GM19397 (cell line): Measurements from ENCODE around the gene ARHGAP15.
A peak's percentile ranks its signal among the peaks of the same experiment; 100 is the strongest.

Experiments used
- ATAC-seq: cut with Tn5 transposase; IDR thresholded peaks from one replicate; pipeline ENCODE4 v1.9.1; 2021; ENCODE audit warnings: mild to moderate bottlenecking, moderate library complexity; ENCODE audit not compliant: unreplicated experiment

The ARHGAP15 gene

DNA sequence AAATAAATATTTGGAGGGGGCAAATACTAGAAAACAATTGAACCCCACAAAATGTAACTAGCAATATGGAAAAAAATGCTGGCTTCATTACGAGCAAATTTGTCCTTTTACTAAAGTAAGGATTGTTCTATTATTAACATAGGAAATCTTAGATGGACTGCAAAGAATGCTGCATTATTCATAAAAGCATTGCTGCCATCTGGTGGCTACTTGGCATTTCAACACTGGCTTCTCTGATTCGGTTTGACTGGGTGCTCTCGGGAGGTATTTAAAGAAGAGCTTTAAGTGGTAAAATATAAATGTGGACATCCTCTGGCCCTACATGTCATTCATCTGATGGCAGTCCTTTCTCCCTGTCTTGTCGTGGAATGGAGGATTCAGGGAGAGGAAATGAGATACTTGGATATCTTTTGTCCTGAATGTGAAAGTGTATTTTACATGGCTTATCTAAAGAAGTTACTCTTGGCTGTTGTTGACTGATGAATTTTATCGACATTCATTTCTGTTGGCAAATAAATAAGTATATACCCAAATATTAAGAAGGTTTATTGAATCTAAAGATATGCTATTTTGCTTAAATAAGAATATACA is 130.2 kb downstream of the ARHGAP15 start:
- ATAC-seq = peak; percentile 40

GRCh38 chr2:143261986-143262385 is 132.8 kb downstream of the ARHGAP15 start:
- ATAC-seq = peak; percentile 72

DNA sequence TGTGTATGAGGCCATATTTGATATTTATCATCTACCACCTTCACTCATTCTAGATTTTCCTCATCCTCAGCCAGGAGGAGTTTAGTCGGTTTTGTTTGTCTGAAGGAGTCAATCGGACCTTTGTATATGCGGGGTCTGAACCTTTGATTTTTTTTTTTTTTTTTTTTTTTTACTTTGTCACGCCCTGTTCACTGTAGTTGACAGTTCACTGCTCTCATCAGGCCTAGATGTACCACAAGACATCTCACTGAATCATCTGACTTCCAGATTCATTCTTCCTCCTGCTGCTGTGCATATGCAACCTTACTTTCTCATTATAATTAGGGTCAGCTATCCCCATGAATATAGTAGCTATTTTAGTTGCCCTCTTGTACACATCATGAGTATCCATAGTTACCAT is 133.2 kb downstream of the ARHGAP15 start:
- ATAC-seq = no peak

- no peak for ATAC-seq
These were observed 133.9 kb downstream of the ARHGAP15 start for GRCh38 chr2:143263066-143263625.

GRCh38 chr2:143264851-143265250 is 135.6 kb downstream of the ARHGAP15 start:
- no peak for ATAC-seq

DNA sequence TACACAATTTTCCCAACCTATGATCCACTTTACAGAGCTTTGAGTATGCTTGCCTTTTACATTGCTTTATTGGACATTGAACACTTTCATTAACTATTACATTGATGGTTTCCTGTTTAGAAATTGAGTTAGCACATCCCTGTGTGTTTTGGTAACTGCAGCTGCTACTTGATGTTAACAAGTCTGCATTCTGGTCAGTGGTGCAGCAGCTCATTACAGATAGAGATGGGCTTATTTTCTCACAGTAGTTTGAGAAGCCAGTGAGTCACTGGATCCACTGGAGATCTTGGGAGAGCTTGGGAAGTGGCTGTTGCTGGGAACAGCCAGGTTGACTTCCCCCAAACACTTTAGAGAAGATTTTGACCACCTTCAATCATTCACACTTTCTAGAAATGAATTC is 150.5 kb downstream of the ARHGAP15 start:
- ATAC-seq = no peak

- ATAC-seq = no peak
These were observed 151.0 kb downstream of the ARHGAP15 start for GRCh38 chr2:143280097-143280757.

- ATAC-seq = no peak
These were observed 153.5 kb downstream of the ARHGAP15 start for GRCh38 chr2:143282684-143283083.

DNA sequence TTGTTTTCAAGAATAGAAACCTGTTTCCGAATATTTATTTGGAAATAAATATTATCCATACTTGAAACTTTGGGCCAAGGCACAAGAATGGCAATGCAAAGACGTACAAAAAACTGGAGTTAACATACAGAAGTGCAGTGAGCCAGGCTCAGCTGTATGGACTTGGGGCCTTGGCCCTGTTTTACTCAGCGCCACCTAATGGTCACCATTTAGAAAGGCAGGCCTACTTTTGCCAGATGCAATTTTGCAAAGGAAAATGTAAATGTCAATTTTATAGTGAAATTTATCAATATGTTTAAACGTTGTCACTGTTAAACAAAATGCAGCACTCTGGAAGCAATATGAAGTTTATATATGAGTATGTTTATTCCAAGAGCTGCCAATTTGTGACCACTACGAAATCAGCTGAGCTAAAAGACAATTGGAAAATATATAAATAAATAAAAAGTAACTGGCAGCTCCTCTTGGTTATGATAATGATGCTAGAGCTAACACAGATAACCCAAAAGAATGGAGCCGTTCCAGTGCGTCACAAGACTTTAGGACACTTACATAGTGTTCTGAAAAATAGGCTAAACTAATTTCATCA is 155.0 kb downstream of the ARHGAP15 start:
- ATAC-seq = no peak

GRCh38 chr2:143289025-143289424 is 159.8 kb downstream of the ARHGAP15 start:
- no peak for ATAC-seq

GRCh38 chr2:143290221-143290620 is 161.0 kb downstream of the ARHGAP15 start:
- no peak for ATAC-seq

DNA sequence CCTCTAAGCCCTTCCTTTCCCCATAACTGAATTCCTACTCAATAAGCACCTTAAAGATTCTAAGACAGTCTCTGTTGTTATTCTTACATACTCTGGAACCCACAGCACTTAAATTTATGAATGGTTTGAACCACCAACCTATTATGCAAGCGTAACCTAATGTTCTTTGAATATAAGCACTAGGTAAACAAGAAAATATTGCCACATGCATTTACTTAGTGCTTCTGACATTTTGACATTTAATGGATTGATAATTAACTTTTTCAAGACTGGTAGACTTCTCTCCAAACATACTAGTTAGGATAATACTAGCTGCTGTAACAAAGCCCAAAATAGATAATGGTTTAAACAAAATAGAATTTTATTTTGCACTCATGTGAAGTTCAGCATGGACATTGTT is 164.8 kb downstream of the ARHGAP15 start:
- no peak for ATAC-seq

DNA sequence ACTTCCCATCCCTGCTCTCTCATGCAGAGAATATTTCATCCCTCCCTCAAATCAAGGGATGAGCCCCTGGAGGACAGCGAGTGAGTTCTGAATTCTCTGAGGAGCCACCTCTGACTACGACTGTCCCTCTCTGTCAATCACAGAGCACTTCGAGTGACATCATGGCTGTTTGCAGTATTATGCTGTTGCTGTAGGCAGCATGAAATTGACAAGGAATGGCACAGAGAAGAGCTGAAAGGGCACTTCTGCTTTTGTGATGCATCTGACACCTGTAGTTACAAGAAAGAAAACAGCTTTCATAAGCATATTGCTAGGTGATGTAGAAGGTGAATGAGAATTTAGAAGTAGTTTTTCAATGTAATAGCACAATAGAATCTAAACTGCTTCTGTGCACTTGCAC is 166.9 kb downstream of the ARHGAP15 start:
- no peak for ATAC-seq

DNA sequence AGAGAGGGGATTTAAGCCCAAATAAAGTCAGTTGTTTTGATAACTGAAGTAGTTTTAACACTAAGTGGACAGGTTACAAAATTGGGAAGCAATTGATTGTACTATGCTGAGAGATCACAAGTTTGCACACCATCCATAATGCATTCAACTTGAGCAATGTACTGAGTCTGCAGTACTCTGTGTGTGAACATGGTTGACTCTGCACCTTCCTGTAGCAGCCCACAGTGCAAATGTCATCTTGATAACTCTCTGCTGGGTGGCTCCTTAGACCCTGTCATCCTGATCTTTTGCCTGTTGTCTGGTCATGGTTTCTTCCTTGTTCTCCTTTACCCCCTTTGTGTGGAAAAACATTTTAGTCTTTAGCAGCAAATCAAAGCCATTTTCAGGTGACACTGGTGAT is 168.0 kb downstream of the ARHGAP15 start:
- no peak for ATAC-seq

DNA sequence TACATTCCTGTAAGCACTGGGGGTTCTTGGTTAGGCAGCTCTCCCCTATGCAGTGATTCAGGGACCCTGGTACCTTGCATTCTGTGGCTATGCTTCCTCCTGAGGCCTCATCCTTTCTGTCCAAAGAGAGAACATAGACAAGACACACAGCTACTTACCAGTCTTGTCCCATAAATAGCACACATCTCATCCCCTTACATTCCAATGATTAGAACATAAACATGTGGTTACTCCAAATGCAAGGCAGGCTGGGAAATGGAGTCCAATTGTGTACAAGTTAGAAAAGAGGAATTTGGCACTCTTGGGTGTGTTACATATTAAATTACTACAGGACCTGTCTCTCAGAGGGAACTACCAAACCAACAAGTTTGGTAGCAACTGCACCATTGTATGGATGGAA is 171.3 kb downstream of the ARHGAP15 start:
- no peak for ATAC-seq

DNA sequence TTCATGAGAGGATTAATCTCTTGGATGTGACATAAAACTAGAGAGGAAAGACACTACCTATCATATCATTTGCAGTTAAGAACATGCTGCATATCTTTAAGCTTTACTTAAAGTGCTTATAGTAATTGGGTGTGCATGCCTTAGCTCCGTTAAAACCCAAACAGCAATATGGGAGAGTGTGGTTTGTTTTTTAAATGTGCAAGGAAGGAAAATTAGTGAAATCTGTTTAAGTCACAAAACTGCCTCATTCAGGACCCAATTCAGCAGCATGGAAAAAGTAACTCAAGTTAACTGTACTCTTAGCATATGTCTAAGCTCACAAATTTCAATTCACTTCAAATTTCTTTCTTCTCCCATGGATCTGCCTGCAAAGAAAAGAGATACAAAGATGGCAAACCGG is 182.2 kb downstream of the ARHGAP15 start:
- no peak for ATAC-seq

GRCh38 chr2:143312441-143312840 is 183.2 kb downstream of the ARHGAP15 start:
- ATAC-seq = no peak

- no peak for ATAC-seq
These were observed 184.6 kb downstream of the ARHGAP15 start for GRCh38 chr2:143313861-143314260.

DNA sequence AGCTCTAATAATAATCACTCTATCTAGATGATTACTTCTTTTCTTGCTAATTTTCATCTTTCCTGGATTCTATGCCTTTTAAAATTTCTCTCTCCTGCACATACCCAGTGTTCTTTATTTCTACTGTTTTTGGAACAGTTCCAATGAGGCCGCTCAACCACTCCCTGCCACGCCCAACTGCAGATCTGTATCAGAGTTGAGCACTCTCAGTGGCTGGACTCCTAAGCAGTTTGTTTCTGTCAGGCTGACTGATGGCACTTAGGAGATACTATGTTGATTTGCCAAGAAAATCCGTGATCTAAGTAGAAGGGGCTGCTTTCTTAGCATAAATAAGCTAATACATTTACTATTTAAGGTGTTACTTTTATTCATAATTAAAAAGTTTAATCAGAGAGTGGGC is 192.8 kb downstream of the ARHGAP15 start:
- no peak for ATAC-seq

- ATAC-seq = no peak
These were observed 200.1 kb downstream of the ARHGAP15 start for GRCh38 chr2:143329288-143329687.

GRCh38 chr2:143333168-143333791 is 204.1 kb downstream of the ARHGAP15 start:
- ATAC-seq = no peak

GRCh38 chr2:143333847-143334246 is 204.6 kb downstream of the ARHGAP15 start:
- ATAC-seq = no peak
